NT2/D1 (cell line): ENCODE data around the gene C14orf93.

Source experiments
- DNase-seq: peaks from one replicate; pipeline ENCODE4 v3.0.0-alpha.2; 2011; ENCODE audit warnings: low read depth, low spot score
- H3K27me3 ChIP-seq: 2 replicates; pipeline ENCODE4 v1.6.0; 2011; ENCODE audit warnings: mild to moderate bottlenecking; ENCODE audit not compliant: insufficient read length, insufficient read depth
- H3K36me3 ChIP-seq: 2 replicates; pipeline ENCODE4 v1.6.1; 2011; ENCODE audit warnings: mild to moderate bottlenecking, low read length, mixed read lengths; ENCODE audit not compliant: insufficient read depth, insufficient read length
- H3K4me1 ChIP-seq: 2 replicates; pipeline ENCODE4 v1.5.1; 2011; ENCODE audit not compliant: insufficient read depth, insufficient read length
- H3K4me3 ChIP-seq: 2 replicates; pipeline ENCODE4 v1.5.1; 2011; ENCODE audit warnings: low read depth; ENCODE audit not compliant: insufficient read length
- H3K9ac ChIP-seq: 2 replicates; pipeline ENCODE4 v1.6.0; 2011; ENCODE audit warnings: low read depth; ENCODE audit not compliant: insufficient read length
- H3K9me3 ChIP-seq: 2 replicates; pipeline ENCODE4 v1.5.1; 2011; ENCODE audit warnings: mild to moderate bottlenecking, low read length; ENCODE audit not compliant: insufficient read depth
- SUZ12 ChIP-seq: IDR thresholded peaks from 2 replicates; pipeline ENCODE4 v1.6.1; 2011; ENCODE audit not compliant: insufficient read length, insufficient read depth; ENCODE audit errors: extremely low read depth
- YY1 ChIP-seq: IDR thresholded peaks from 2 replicates; pipeline ENCODE4 v1.6.1; 2011; ENCODE audit not compliant: insufficient read length, insufficient read depth
- ZNF274 ChIP-seq: IDR thresholded peaks from 2 replicates; pipeline ENCODE4 v1.6.1; 2011; ENCODE audit warnings: mild to moderate bottlenecking, low read depth, low read length

C14orf93 gene, protein sequence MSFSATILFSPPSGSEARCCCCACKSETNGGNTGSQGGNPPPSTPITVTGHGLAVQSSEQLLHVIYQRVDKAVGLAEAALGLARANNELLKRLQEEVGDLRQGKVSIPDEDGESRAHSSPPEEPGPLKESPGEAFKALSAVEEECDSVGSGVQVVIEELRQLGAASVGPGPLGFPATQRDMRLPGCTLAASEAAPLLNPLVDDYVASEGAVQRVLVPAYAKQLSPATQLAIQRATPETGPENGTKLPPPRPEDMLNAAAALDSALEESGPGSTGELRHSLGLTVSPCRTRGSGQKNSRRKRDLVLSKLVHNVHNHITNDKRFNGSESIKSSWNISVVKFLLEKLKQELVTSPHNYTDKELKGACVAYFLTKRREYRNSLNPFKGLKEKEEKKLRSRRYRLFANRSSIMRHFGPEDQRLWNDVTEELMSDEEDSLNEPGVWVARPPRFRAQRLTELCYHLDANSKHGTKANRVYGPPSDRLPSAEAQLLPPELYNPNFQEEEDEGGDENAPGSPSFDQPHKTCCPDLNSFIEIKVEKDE

DNA sequence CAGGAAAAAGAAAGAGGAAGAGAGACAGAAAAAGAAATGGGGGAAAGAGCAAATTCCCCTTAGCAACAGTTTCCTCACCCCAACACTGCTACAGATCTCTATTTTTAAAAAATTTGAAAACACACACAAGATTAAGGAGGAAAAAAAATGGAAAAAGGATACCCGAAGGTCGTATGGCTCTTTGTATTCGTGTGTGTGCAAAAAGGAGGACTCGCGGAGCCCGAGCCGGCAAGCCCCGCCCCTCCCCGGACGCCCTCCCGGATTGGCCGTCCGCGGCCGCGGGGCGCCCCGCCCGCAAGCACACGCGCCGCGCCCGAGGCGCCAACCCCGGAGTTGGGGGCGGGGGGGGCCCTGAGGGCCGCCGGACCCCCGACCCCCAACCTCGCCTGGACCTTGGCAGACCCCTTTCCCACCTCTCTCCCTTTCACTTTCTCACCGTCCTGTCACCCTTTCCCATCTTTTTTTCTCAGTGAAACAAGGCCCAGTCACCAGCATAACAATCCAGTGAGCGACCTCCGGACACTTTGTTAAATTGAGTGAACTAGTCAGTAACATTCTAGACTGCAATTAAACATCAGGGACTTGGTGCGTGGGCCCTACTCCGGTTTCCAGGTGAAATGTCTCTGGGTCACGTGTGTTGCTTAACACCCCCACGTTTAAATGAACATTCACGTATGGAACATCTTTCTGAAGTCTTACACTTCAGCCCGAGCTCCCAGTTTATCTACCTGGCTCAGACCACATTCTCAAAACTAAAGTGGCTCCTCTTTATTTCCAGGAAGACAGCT lies at the start of gene C14orf93:
Gene C14orf93, minus strand, starts transcription at position 205 of the 788 bp plus-strand sequence. CDS start 11,120 bp downstream, outside the sequence.
- DNase-seq: peak; percentile 43
- Histone ChIP-seq H3K4me1 (no peaks in the 10 kb centered on the region), H3K9me3 (no peaks in the 10 kb centered on the region), H3K27me3 (no peaks in the 10 kb centered on the region), H3K4me3 (peak within 1 kb of the TSS; percentile 33), H3K36me3 (no peaks in the 10 kb centered on the region), H3K9ac (peak within 1 kb of the TSS; percentile 29)
- TF ChIP-seq YY1: no peak
- no peak for TF ChIP-seq SUZ12
- TF ChIP-seq ZNF274: no peak

DNA sequence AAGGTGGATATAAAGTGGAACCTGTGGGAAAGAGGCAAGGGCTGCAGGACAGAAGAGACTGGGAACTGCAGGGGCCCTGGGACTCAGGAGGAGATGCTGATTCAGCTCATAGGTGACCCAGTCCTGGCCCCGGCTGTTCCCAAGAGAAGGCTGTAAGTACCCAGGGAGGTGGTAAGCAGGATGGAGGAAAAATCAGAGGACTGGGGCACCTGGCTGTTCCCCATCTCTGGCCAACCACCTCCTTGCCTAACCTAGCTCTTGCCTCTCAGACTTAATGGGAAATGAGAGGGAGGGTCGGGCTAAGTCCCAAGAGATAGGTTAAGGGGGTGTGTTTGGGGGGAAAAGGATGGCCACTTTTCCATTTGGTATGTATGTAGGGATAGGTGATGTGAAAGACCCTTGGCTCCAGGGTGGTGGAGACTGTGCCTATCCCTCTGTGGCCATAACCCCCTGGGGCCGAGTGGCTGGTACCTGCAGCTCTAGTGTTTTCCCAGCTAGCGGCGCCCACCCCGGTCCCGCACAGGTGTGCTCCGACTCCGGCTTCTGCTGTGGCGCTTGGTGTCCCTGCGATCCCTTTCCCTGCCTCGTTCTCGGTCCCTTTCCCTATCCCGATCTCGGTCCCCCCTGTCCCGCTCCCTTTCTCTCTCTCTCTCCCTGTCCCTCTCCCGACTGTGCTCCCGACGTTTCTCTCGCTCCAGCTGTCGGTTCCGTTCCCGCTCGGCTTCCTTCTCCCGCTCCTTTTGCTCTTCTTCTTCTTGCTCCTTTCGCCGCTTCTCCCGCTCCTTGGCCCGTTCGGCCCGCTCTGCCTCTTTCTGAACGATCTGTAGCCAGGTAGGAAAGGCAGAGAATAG lies 48.9 kb upstream of the C14orf93 start:
- Histone ChIP-seq H3K27me3 (no peaks in the 10 kb centered on the region), H3K9me3 (no peaks in the 10 kb centered on the region), H3K4me1 (peaks cover 11% of the 10 kb centered on the region), H3K36me3 (peaks cover 73% of the 10 kb centered on the region), H3K9ac (no peak overlapping the region), H3K4me3 (no peak overlapping the region)
- DNase-seq: no peak
- no peak for TF ChIP-seq SUZ12
- TF ChIP-seq YY1: no peak
- no peak for TF ChIP-seq ZNF274

DNA sequence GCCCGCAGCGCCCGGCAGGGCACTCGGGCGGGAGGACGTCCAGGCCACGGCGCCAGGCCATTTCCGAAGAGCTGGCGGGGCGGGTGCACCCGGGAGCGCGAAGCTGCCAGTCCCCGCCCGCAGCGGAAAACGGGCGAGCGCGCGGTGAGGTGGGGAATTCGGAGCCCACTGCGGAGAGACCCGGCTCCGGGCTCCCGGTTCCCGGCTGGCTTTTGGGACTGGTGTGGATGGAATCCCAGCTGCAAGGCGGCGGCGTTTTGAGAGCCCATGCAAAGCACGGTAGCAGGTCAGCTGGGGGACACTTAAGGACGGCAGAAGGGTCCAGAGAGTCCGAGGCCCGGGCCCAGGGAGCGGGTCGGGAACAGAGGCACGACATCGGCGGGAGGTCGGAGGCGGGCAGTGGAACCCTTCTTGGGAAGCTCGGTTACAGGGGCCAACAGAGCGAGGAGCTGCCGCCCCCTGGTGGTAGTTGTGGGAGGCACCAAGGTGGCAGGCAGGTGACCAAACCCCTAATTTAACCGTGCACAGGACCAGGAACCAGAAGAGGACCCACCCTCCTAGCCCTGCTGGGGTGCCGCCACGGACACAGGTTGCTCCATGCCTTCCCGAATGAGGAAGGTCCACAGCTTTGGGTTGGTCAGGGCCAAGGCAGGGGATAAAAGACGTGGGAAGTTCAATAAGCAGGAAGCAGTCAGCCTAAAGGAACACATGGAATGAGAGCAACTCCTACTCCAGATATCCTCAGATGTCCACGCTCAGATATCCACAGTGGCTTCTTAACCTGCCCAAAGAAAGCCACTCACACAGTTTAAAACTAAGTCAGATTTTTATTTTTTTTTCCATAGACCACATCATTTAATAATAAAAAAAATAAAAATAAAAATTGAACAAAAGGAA lies 48.1 kb upstream of the C14orf93 start:
- H3K36me3 ChIP-seq: peaks cover 73% of the 10 kb centered on the region

DNA sequence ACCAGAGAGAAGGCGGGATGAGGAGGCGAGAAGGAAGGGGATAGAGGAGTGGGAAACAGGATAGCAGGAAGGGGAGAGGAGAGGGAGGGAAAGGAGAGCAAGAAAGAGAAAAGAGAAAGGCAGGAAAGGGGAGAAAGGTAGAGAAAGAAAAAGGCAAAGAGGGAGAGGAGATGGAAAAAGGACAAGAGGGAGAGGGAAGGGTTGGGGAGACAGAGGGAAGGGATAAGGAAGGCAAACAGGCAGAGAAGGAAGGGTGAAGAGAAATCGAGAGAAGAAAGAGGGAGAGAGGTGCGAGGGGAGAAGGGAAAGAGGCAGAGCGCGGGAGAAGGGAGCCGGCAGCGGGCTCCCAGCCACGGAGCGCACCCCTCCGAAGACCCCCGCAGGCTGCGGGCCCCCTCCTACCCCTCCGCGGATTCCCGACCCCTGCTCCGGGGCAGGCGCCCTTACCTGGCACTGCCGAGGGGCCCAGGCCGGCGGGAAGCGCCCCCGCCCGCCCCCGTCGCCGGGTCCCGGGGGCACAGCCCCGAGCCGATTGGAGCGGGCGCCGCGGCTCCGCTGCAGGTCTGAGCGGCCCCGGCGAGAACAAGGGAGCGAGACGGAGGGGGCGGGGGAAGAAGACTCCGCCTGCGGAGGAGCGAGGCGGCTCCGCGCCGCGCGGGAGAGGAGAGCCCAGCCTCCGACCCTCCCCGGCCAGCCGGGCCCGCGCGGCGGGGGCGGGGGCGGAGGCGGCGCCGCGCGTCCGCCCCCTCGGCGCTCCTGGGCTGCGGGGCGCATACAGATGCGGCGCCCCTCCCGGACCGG lies 47.2 kb upstream of the C14orf93 start, which contains the start of gene CDH24:
Gene CDH24, minus strand, starts transcription at position 565 of the 801 bp plus-strand sequence. CDS start 1,787 bp downstream, outside the sequence.
- peak within 1 kb of the TSS; percentile 61 for H3K4me3 ChIP-seq
- H3K27me3 ChIP-seq: no peaks in the 10 kb centered on the region
- peaks cover 7% of the 10 kb centered on the region for H3K4me1 ChIP-seq
- peak within 1 kb of the TSS; percentile 86 for H3K9ac ChIP-seq
- TF ChIP-seq ZNF274 (no peak), SUZ12 (no peak), YY1 (no peak)
- peaks cover 73% of the 10 kb centered on the region for H3K36me3 ChIP-seq
- DNase-seq: no peak
- no peaks in the 10 kb centered on the region for H3K9me3 ChIP-seq

More for the DNA sequence above, 48.1 kb upstream of the C14orf93 start:
- no peaks in the 10 kb centered on the region for H3K9me3 ChIP-seq
- DNase-seq: peak; percentile 80
- TF ChIP-seq ZNF274 (no peak), YY1 (no peak), SUZ12 (no peak)
- H3K4me1 ChIP-seq: peaks cover 11% of the 10 kb centered on the region
- peak overlapping the region; percentile 86 for H3K9ac ChIP-seq
- no peaks in the 10 kb centered on the region for H3K27me3 ChIP-seq
- H3K4me3 ChIP-seq: peak overlapping the region; percentile 61

DNA sequence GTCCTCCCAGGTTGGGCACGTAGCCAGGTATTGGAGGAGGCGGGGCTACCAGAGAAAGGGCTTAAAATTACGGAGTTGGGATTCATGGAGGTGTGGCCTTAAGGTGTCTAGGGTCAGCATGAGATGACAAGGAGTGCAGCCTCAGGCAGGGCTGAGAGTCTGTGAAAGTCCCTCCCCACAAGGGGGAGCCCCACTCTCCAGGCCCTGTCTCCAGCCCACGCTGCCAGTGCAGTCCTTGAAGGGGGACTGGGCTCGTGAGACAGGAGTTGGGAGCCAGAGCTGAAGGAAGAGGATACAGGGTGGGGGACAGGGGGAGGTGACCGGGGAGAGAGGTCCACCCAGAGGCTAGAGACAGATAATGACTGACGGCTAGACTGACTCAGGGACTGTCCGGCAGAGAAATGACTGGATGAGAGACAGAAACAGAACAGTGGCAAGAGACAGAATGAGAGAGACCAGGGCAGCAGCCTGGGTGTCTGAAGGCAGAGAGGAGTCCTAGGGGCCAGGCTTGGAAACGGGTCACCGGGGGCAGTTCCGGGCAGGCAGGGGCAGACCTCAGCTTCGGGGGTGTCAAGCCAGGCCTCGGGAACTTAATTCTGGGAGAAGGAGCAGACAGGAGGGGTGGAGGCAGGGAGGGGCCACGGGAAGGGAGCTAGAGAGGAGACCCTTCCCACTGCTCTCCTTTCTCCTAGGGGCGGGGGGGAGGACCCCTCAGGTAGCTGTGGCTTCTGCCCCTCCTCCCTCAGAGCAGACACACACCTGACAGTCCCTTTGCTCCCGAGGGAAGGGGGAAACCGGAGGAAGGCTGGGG lies 46.4 kb upstream of the C14orf93 start:
- Histone ChIP-seq H3K4me1 (peaks cover 5% of the 10 kb centered on the region), H3K9me3 (no peaks in the 10 kb centered on the region), H3K36me3 (peaks cover 74% of the 10 kb centered on the region), H3K9ac (peak overlapping the region; percentile 86), H3K4me3 (peak overlapping the region; percentile 61), H3K27me3 (no peaks in the 10 kb centered on the region)
- TF ChIP-seq YY1 (no peak), ZNF274 (no peak), SUZ12 (no peak)
- no peak for DNase-seq
